ENCODE results near the gene SUN3. TPM values are rescaled to one million over a fixed set of nuclear protein-coding genes. Genes with fewer than 3 reads are reported as not detected.

The SUN3 gene
- total and polyA plus RNA-seq, 2 of the 8 experiments (the other 6 are each of a cell fraction or from before 2014, with no cell fraction given), result not detected

DNA sequence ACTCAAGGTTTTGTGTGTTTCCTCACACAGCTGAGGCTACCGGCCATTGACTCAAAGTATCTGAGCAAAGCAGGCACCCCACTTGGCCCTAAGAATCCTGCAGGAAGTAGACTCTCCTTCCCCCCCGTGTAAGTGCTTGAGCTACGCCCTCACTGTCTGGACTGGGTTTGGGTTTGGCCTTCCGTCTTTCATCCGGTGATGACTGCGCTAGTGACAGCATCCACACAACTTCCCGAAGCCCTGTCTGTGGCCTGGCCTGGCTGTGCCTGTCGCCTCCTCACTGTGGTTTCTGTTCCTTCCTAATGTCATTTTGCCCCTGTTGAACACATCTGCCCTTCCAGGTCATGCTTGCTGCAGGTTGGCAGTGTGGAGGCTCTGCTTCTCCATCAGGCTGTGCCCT lies 20.9 kb upstream of the SUN3 start (continued):
- TF ChIP-seq MAFK (IDR thresholded peaks at IDR 0.05; ENCODE audit: low read depth, low read length) (no peak), POLR2A (IDR thresholded peaks at IDR 0.05; ENCODE audit: control extremely low read depth in 1 of 2, low read depth in 2 of 2, low read length in 2 of 2) (no peak), SIRT6 (IDR thresholded peaks at IDR 0.05; ENCODE audit: low read length) (no peak)

All from H1 (cell line).